Small intestine (tissue), 7 donors: ENCODE data around the gene ADRA2A. TPM values are rescaled to one million over a fixed set of nuclear protein-coding genes. Genes with fewer than 3 reads are reported as not detected.

Experiments
- DNase-seq, 2 donors: peaks; one replicate each; pipeline versions ENCODE4 v3.0.0 to v3.0.0-alpha.2; 2013
- FAIRE-seq: peaks from 2 replicates; lab custom pipeline; 2012; peaks lifted over from hg19 to GRCh38; lab: Jason Lieb, UNC
- H3K27ac ChIP-seq, 3 donors: one replicate each; pipeline ENCODE4 v1.5.1; 2013; ENCODE audit warnings: low read length in 2 of 3, mild to moderate bottlenecking in 2 of 3, control low read depth in 1 of 3, inconsistent platforms in 1 of 3, low read depth in 1 of 3, moderate library complexity in 1 of 3
- H3K27me3 ChIP-seq, 3 donors: one replicate each; pipeline ENCODE4 v1.6.1; 2013; ENCODE audit warnings: low read length in 3 of 3, inconsistent platforms in 1 of 3; ENCODE audit not compliant: control insufficient read depth in 3 of 3, insufficient read depth in 3 of 3
- H3K36me3 ChIP-seq, 3 donors: one replicate each; pipeline ENCODE4 v1.6.1; 2013; ENCODE audit warnings: low read length in 3 of 3, inconsistent platforms in 1 of 3, low read depth in 1 of 3, mild to moderate bottlenecking in 1 of 3, moderate library complexity in 1 of 3; ENCODE audit not compliant: control insufficient read depth in 3 of 3, insufficient read depth in 2 of 3
- H3K4me1 ChIP-seq, 3 donors: one replicate each; pipeline ENCODE4 v1.6.1; 2013; ENCODE audit warnings: low read length in 2 of 3, inconsistent platforms in 1 of 3, low read depth in 1 of 3, mild to moderate bottlenecking in 1 of 3, moderate library complexity in 1 of 3; ENCODE audit not compliant: control insufficient read depth in 3 of 3, insufficient read depth in 2 of 3
- H3K4me3 ChIP-seq, 3 donors: one replicate each; pipeline ENCODE4 v1.5.1; 2013; ENCODE audit warnings: low read length in 3 of 3, control low read depth in 1 of 3, inconsistent platforms in 1 of 3, low read depth in 1 of 3, mild to moderate bottlenecking in 1 of 3, moderate library complexity in 1 of 3
- H3K9me3 ChIP-seq, 2 donors: one replicate each; pipeline ENCODE4 v1.6.1; 2013; ENCODE audit warnings: low read depth in 1 of 2, low read length in 1 of 2; ENCODE audit not compliant: control insufficient read depth in 2 of 2, insufficient read depth in 1 of 2
- WGBS, 3 donors: extraction: QIAGEN DNeasy Blood & Tissue Kit; methylation state at CpG; one replicate each; pipeline ENCODE4 v1.1.7; 2013; 5-methylcytosine and 5-hydroxymethylcytosine counted together
- polyA plus RNA-seq, 4 donors: library from polyadenylated mRNA; stranded (reverse) in 3 of 4; unstranded in 1 of 4; fragments of 200-250 nt in 3 of 4; fragments of 120-200 nt in 1 of 4; gene quantifications; one replicate each; pipeline versions ENCODE4 v1.2.1 to v1.2.3, GENCODE V29; 2013
- donor health status: healthy with polysubstance abuse.
- donor health status: control.
- donor health status: control.
- donor health status: Bipolar disorder and iron deficiency.
- donor health status: healthy.

Gene ADRA2A
- polyA plus RNA-seq, 4 donors, result 1.1 to 19.3 (median 6.6) TPM

DNA sequence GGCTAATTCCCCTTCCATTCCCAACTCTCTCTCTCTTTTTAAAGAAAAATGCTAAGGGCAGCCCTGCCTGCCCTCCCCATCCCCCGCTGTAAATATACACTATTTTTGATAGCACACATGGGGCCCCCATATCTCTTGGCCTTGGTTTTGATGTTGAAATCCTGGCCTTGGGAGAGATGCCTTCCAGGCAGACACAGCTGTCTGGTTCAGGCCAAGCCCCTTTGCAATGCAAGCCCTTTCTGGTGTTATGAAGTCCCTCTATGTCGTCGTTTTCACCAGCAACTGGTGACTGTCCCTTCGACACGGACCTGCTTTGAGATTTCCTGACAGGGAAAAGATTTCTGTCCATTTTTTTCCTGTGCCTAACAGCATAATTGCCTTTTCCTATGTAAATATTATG lies 3.0 kb downstream of the ADRA2A start:
- peaks cover 0 to 35% (median 8%) of the 10 kb centered on the region in 3 donors for H3K27me3 ChIP-seq
- no peak overlapping the region for H3K4me3 ChIP-seq
- peaks cover 0 to 4% (median 0%) of the 10 kb centered on the region in 3 donors for H3K36me3 ChIP-seq
- 35 to 52% (median 43%) methylated on average over 5 of the region's 5 CpGs for WGBS, 3 donors
- FAIRE-seq (no peak), DNase-seq (peak in 1 of 2 donors; percentile 23)
- H3K4me1 ChIP-seq, result peaks cover 0 to 20% (median 2%) of the 10 kb centered on the region in 3 donors
- H3K27ac ChIP-seq, result no peak overlapping the region
- no peaks in the 10 kb centered on the region for H3K9me3 ChIP-seq

DNA sequence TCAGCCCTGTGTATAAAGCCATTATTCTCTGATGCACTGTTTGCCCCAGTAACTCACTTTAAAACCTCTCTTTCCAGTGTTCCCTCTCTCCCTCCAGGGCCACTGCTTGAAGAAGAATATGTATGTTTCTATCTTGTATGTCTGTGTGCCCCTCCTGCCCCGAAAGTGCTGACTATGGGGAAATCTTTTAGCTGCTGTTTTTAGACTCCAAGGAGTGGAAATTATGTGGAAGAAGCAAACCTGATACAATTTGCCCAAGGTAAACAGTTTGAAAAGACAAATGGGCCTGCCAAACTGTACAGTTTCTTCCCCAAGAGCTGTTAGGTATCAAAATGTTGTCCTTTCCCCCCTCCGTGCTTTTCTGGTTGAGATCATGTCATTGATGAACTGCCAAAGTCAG lies 3.4 kb downstream of the ADRA2A start:
- H3K27me3 ChIP-seq, result peaks cover 0 to 32% (median 4%) of the 10 kb centered on the region in 3 donors
- H3K4me3 ChIP-seq, result no peak overlapping the region
- no peaks in the 10 kb centered on the region for H3K9me3 ChIP-seq
- FAIRE-seq, result no peak
- H3K36me3 ChIP-seq, result peaks cover 0 to 4% (median 0%) of the 10 kb centered on the region in 3 donors
- WGBS, 3 donors, result 55 to 71% (median 66%) methylated on average over 2 of the region's 2 CpGs
- H3K27ac ChIP-seq, result no peak overlapping the region
- peaks cover 0 to 20% (median 2%) of the 10 kb centered on the region in 3 donors for H3K4me1 ChIP-seq
- DNase-seq, result no peak

DNA sequence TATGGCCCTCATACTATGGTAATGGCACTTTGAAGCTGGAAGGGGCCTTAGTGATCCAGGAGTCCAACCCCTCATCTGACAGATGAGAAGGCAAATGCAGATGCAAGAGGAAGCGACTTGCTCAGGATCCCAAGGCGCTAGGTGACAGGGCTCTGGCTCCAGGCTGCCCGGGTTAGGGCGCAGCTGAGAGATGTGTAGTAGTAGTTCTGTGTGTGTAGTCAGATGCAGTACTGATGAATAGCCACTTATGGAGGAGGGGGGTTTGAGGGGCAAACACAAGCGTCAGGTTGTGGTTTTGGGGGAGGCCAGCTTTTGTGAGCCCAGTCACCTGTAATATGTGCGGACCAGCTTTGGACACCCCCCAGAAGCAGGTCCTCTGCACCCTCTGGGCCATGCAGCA lies 4.8 kb downstream of the ADRA2A start:
- H3K4me3 ChIP-seq, result no peak overlapping the region
- FAIRE-seq, result no peak
- no peak overlapping the region for H3K27ac ChIP-seq
- no peaks in the 10 kb centered on the region for H3K9me3 ChIP-seq
- peaks cover 0 to 17% (median 2%) of the 10 kb centered on the region in 3 donors for H3K4me1 ChIP-seq
- peaks cover 0 to 21% (median 4%) of the 10 kb centered on the region in 3 donors for H3K27me3 ChIP-seq
- 91 to 93% (median 92%) methylated on average over 6 of the region's 6 CpGs for WGBS, 3 donors
- peaks cover 0 to 4% (median 0%) of the 10 kb centered on the region in 3 donors for H3K36me3 ChIP-seq
- no peak for DNase-seq

- no peak for DNase-seq
- Histone ChIP-seq H3K36me3 (peaks cover 0 to 4% (median 0%) of the 10 kb centered on the region in 3 donors), H3K4me3 (no peak overlapping the region), H3K27ac (no peak overlapping the region), H3K9me3 (no peaks in the 10 kb centered on the region), H3K4me1 (peaks cover 0 to 17% (median 2%) of the 10 kb centered on the region in 3 donors), H3K27me3 (peaks cover 0 to 19% (median 4%) of the 10 kb centered on the region in 3 donors)
- no peak for FAIRE-seq
- WGBS, 3 donors, result 62 to 63% (median 62%) methylated on average over 10 to 12 of the region's 12 CpGs
Measured at GRCh38 chr10:111082102-111082975, 5.5 kb downstream of the ADRA2A start.

DNA sequence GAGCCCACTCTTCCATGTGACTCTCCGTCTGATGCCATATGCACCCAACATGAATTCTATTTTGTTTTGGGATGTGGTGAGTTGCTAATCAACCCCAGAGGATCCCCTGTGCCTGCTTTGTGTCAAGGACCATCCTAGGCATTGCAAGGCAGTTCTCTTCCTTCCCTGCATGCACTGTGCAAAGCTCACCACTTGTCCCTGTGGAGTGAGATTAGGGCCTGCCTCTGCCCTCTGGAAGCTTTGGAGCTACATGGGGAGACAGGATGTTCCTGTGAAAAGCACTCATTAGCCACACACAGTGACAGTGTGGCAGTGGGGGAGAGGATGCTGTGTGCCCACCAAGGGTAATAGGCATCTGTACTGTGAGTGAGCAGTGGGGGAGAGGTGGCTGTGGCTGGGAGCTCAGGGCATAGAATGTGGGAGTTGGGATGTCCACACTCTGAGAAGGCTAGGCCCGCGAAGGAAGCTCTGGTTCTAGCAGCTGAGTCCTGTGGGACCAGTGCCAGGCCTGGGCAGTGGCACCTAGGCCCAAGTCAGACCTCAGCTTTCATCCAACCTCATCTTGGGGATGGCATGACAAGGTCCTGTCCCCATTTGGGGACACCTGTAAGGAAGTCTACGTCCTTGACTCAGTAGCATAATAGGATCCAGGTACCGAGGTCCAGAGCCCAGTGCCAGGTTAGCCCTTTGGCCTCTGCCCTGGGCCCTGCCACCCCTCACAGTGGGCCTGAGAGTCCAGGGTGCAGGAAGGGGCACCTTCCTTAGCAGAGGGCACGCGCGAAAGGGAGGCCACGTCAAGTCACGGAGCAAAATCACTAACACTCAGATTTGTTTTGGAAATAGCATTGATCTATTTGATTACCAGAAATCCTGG lies 6.6 kb downstream of the ADRA2A start:
- Histone ChIP-seq H3K9me3 (no peaks in the 10 kb centered on the region), H3K27ac (no peak overlapping the region), H3K27me3 (peaks cover 0 to 9% (median 0%) of the 10 kb centered on the region in 3 donors), H3K4me1 (peaks cover 0 to 14% (median 2%) of the 10 kb centered on the region in 3 donors), H3K36me3 (peaks cover 0 to 4% (median 0%) of the 10 kb centered on the region in 3 donors), H3K4me3 (no peak overlapping the region)
- FAIRE-seq (no peak), DNase-seq (no peak)
- WGBS, 3 donors, result 93 to 96% (median 95%) methylated on average over 10 of the region's 10 CpGs

GRCh38 chr10:111084366-111085255 lies 7.8 kb downstream of the ADRA2A start:
- 86 to 89% (median 87%) methylated on average over 14 of the region's 14 CpGs for WGBS, 3 donors
- H3K4me3 ChIP-seq, result no peak overlapping the region
- H3K27ac ChIP-seq, result no peak overlapping the region
- peaks cover 0 to 4% (median 0%) of the 10 kb centered on the region in 3 donors for H3K27me3 ChIP-seq
- FAIRE-seq (no peak), DNase-seq (no peak)
- H3K36me3 ChIP-seq, result no peaks in the 10 kb centered on the region
- peaks cover 0 to 7% (median under 1%) of the 10 kb centered on the region in 3 donors for H3K4me1 ChIP-seq
- H3K9me3 ChIP-seq, result no peaks in the 10 kb centered on the region

- DNase-seq (no peak), FAIRE-seq (no peak)
- Histone ChIP-seq H3K27ac (no peak overlapping the region), H3K4me1 (no peaks in the 10 kb centered on the region), H3K36me3 (no peaks in the 10 kb centered on the region), H3K9me3 (no peaks in the 10 kb centered on the region), H3K4me3 (no peak overlapping the region), H3K27me3 (no peaks in the 10 kb centered on the region)
- 86 to 88% (median 87%) methylated on average over 6 of the region's 6 CpGs for WGBS, 3 donors
Measured at GRCh38 chr10:111085690-111086353, 9.0 kb downstream of the ADRA2A start.
